Activated B cell treated with CpG ODN at 0.5 μM for 24 hours (primary cell): ENCODE measurements around the gene MTMR10. TPM values are rescaled to one million over a fixed set of nuclear protein-coding genes. Genes with fewer than 3 reads are reported as not detected.

Experiments used
- ATAC-seq: fragments of 200-7000 bp; cut with Tn5 transposase; one replicate; pipeline ENCODE4 v1.10.0; 2021; ENCODE audit warnings: low read depth, mild to moderate bottlenecking, moderate library complexity
- CTCF ChIA-PET: fragments of 350-600 bp; sonication (Branson Sonifier 250); formaldehyde crosslinking; loops from one replicate; lab custom pipeline; 2021; ENCODE audit warnings: antibody characterized with exemption; lab: Charles Lee
- POLR2A ChIA-PET: fragments of 350-600 bp; sonication (Branson Sonifier 250); formaldehyde crosslinking; loops from one replicate; lab custom pipeline; 2021; ENCODE audit warnings: antibody characterized with exemption; lab: Charles Lee
- DNase-seq: peaks from one replicate; pipeline ENCODE4 v3.0.0; 2022
- H3K27ac Mint-ChIP-seq: one replicate; pipeline ENCODE4 v1.8.0; 2020; ENCODE audit warnings: mixed read lengths
- H3K27me3 Mint-ChIP-seq: one replicate; pipeline ENCODE4 v1.8.0; 2021; ENCODE audit warnings: mixed read lengths
- H3K36me3 Mint-ChIP-seq: one replicate; pipeline ENCODE4 v1.8.0; 2021; ENCODE audit warnings: low read depth, mixed read lengths
- H3K4me1 Mint-ChIP-seq: one replicate; pipeline ENCODE4 v1.8.0; 2021; ENCODE audit warnings: mixed read lengths
- H3K4me3 Mint-ChIP-seq: one replicate; pipeline ENCODE4 v1.8.0; 2020; ENCODE audit warnings: mild to moderate bottlenecking, mixed read lengths
- H3K9me3 Mint-ChIP-seq: one replicate; pipeline ENCODE4 v1.8.0; 2020; ENCODE audit warnings: mixed read lengths
- CTCF ChIP-seq: fragments of 200-600 bp; IDR thresholded peaks from one replicate; pipeline ENCODE4 v1.8.0; 2022; ENCODE audit warnings: antibody characterized with exemption, mild to moderate bottlenecking
- intact Hi-C: fragments of 100-400 bp; cut with micrococcal nuclease; formaldehyde crosslinking; loops from one replicate; pipeline ENCODE4 v1.15.1; 2024
- total RNA-seq: library from RNA; stranded (reverse); gene quantifications from 2 replicates; pipeline ENCODE4 v1.2.3, GENCODE V29; 2022

The MTMR10 gene
- total RNA-seq, 1 donor from 2014 or later: 42.5 TPM

GRCh38 chr15:30904812-30905211 lies 86.6 kb downstream of the MTMR10 start:
- DNase-seq: no peak
- POLR2A ChIA-PET: interaction anchor here (2.0 kb wide), 1 partner anchor 224 kb away, joined by 7 read pairs; no protein-coding TSS in a partner anchor
- CTCF ChIA-PET: interaction anchor here (2.1 kb wide), 1 partner anchor 224 kb away, joined by 15 read pairs; no protein-coding TSS in a partner anchor
- Mint-ChIP-seq H3K4me3 (peak overlapping the region; percentile 98), H3K4me1 (peaks cover 31% of the 10 kb centered on the region), H3K36me3 (peaks cover 31% of the 10 kb centered on the region), H3K27ac (no peak overlapping the region), H3K9me3 (no peaks in the 10 kb centered on the region), H3K27me3 (no peaks in the 10 kb centered on the region)
- ATAC-seq: no peak
- TF ChIP-seq CTCF: no peak
- intact Hi-C loops: loop anchor here (5.0 to 10.0 kb wide), 2 partner anchors 87 to 580 kb away; partner anchors contain the start of gene MTMR10

- DNase-seq: peak; percentile 69
- Mint-ChIP-seq H3K27me3 (no peaks in the 10 kb centered on the region), H3K9me3 (no peaks in the 10 kb centered on the region), H3K36me3 (peaks cover 19% of the 10 kb centered on the region), H3K27ac (peak within 1 kb of the TSS; percentile 82), H3K4me3 (peak within 1 kb of the TSS; percentile 98), H3K4me1 (peaks cover 31% of the 10 kb centered on the region)
- ChIA-PET CTCF (interaction anchor here (0.6 to 2.1 kb wide), 3 partner anchors 44 to 226 kb away, joined by 3 to 15 read pairs (median 3); no protein-coding TSS in a partner anchor), POLR2A (interaction anchor here (0.9 to 2.0 kb wide), 2 partner anchors 225 to 325 kb away, joined by 5 to 7 read pairs; no protein-coding TSS in a partner anchor)
- peak; percentile 86 for ATAC-seq
- intact Hi-C loops: loop anchor here (2.0 to 10.0 kb wide), 3 partner anchors 89 to 581 kb away; partner anchors contain the start of gene MTMR10
- TF ChIP-seq CTCF: no peak
These were observed 87.8 kb downstream of the MTMR10 start, which contains the start of gene FAN1 for GRCh38 chr15:30903497-30904187. TSS of gene FAN1 (plus strand) at chr15:30903915. CDS start at chr15:30904664, 749 bp downstream.

- no peaks in the 10 kb centered on the region for H3K27me3 Mint-ChIP-seq
- H3K4me3 Mint-ChIP-seq: no peak overlapping the region
- intact Hi-C loops: loop anchor here (2.0 to 10.0 kb wide), 3 partner anchors 90 to 583 kb away; partner anchors contain the start of gene MTMR10
- no peak overlapping the region for H3K27ac Mint-ChIP-seq
- peaks cover 11% of the 10 kb centered on the region for H3K36me3 Mint-ChIP-seq
- H3K9me3 Mint-ChIP-seq: no peaks in the 10 kb centered on the region
- ChIA-PET POLR2A (no interaction called here), CTCF (no interaction called here)
- DNase-seq (no peak), ATAC-seq (no peak)
- TF ChIP-seq CTCF: no peak
- H3K4me1 Mint-ChIP-seq: peaks cover 28% of the 10 kb centered on the region
These were observed 89.5 kb downstream of the MTMR10 start for GRCh38 chr15:30901889-30902288.

GRCh38 chr15:30896211-30896606 lies 95.2 kb downstream of the MTMR10 start:
- no peak for TF ChIP-seq CTCF
- intact Hi-C loops: no loop called here
- no peak overlapping the region for H3K27ac Mint-ChIP-seq
- ATAC-seq: no peak
- no peak for DNase-seq
- H3K4me1 Mint-ChIP-seq: peaks cover 6% of the 10 kb centered on the region
- no peaks in the 10 kb centered on the region for H3K36me3 Mint-ChIP-seq
- no peaks in the 10 kb centered on the region for H3K27me3 Mint-ChIP-seq
- POLR2A ChIA-PET: no interaction called here
- no peak overlapping the region for H3K4me3 Mint-ChIP-seq
- no peaks in the 10 kb centered on the region for H3K9me3 Mint-ChIP-seq
- CTCF ChIA-PET: no interaction called here
